ENCODE results near the gene PINK1. TPM values are rescaled to one million over a fixed set of nuclear protein-coding genes. Genes with fewer than 3 reads are reported as not detected.

Gene PINK1
- total RNA-seq (87.8 and 106 TPM in 2 replicates), polyA plus RNA-seq (36.9 and 51.9 TPM in 2 replicates), polyA minus RNA-seq (ENCODE audit: low replicate concordance) (28.7 and 41.0 TPM in 2 replicates)
- polyA plus RNA-seq (2012), result 49.2 and 62.7 TPM in 2 replicates

DNA sequence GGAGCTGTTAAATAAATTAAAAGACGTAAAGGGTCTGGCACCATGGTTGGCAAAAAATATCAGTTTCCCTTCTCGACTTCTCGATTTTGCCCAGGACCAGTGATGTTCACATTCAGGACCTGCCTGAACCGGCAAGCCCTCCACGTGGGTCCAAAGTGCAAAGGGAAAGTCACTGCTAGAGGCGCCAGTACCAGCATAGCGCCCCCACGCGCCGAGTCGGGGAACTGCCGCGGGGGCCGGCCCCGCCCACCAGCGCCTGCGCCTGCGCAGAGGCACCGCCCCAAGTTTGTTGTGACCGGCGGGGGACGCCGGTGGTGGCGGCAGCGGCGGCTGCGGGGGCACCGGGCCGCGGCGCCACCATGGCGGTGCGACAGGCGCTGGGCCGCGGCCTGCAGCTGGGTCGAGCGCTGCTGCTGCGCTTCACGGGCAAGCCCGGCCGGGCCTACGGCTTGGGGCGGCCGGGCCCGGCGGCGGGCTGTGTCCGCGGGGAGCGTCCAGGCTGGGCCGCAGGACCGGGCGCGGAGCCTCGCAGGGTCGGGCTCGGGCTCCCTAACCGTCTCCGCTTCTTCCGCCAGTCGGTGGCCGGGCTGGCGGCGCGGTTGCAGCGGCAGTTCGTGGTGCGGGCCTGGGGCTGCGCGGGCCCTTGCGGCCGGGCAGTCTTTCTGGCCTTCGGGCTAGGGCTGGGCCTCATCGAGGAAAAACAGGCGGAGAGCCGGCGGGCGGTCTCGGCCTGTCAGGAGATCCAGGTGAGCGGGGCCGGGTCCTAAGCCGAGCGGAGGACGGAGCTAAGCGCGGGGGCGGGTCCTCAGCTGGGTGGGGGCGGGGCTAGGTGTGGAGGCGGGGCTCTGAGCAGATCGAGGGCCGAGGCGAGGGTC lies at the start of gene PINK1:
Gene PINK1 (plus strand): TSS at position 269 of the 875 bp plus-strand sequence. CDS start 91 bp downstream, at position 360.
- TF ChIP-seq, protein P1, sequence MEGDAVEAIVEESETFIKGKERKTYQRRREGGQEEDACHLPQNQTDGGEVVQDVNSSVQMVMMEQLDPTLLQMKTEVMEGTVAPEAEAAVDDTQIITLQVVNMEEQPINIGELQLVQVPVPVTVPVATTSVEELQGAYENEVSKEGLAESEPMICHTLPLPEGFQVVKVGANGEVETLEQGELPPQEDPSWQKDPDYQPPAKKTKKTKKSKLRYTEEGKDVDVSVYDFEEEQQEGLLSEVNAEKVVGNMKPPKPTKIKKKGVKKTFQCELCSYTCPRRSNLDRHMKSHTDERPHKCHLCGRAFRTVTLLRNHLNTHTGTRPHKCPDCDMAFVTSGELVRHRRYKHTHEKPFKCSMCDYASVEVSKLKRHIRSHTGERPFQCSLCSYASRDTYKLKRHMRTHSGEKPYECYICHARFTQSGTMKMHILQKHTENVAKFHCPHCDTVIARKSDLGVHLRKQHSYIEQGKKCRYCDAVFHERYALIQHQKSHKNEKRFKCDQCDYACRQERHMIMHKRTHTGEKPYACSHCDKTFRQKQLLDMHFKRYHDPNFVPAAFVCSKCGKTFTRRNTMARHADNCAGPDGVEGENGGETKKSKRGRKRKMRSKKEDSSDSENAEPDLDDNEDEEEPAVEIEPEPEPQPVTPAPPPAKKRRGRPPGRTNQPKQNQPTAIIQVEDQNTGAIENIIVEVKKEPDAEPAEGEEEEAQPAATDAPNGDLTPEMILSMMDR (conservative IDR thresholded peaks at IDR 0.05 in 1 of 2, IDR thresholded peaks at IDR 0.05 in 1 of 2; ENCODE audit: low read depth in 1 of 2, low read length in 2 of 2), result peak; percentile 75 to 82
- no peak for TF ChIP-seq EZH2 (IDR thresholded peaks at IDR 0.05; ENCODE audit: low read length, missing control alignments)
- H3K79me2 ChIP-seq (ENCODE audit: control insufficient read depth, insufficient read depth, low read length), result no peaks in the 10 kb centered on the region
- no peaks in the 10 kb centered on the region for H4K20me1 ChIP-seq (ENCODE audit: control insufficient read depth, extremely low read depth, insufficient read depth, low read length)
- no peaks in the 10 kb centered on the region for H3K27me3 ChIP-seq (ENCODE audit: control insufficient read depth, insufficient read depth, low read length)
- no peaks in the 10 kb centered on the region for H3K9me3 ChIP-seq (ENCODE audit: control insufficient read depth, insufficient read depth, low read depth, low read length)
- peak within 1 kb of the TSS; percentile 83 for H2AFZ ChIP-seq (ENCODE audit: low read length)
- H3K36me3 ChIP-seq (ENCODE audit: control insufficient read depth, insufficient read depth, low read length), result no peaks in the 10 kb centered on the region
- H3K4me3 ChIP-seq (replicated peaks in 1 of 4; ENCODE audit: control extremely low read depth in 1 of 4, insufficient read depth in 1 of 4, low read depth in 3 of 4, low read length in 4 of 4), result peak within 1 kb of the TSS; percentile 79 to 96 (median 86)
- peak within 1 kb of the TSS; percentile 100 for H3K4me2 ChIP-seq (ENCODE audit: extremely low read depth, insufficient read depth, low read length)
- peaks cover 4% of the 10 kb centered on the region for H3K4me1 ChIP-seq (ENCODE audit: control insufficient read depth, extremely low read depth, insufficient read depth, low read length)
- H3K27ac ChIP-seq (ENCODE audit: insufficient read depth, low read length), result peak within 1 kb of the TSS; percentile 65
- H3K9ac ChIP-seq (ENCODE audit: insufficient read depth, low read length), result peak within 1 kb of the TSS; percentile 79
- peak; percentile 62 to 66 for DNase-seq (ENCODE audit: low read depth in 2 of 2)

DNA sequence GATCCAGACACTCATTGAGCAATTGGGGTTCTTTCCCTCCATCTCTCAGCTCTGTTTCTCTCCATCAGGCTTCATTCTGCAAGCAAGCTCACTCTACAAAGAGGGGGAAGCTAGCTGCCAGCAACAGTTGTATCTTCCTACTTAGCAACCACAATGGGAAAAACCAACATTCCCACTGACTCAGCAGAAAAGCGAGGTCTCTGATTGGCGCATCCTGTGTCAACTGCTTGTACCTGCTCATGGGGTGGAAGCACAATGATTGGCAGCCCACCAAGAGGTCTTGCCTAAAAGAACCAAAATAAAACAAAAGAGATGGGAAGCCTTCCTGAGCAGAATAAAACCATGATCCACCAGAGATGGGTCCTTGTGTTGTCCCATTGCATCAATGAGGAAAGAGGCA lies 48.4 kb upstream of the PINK1 start:
- Histone ChIP-seq H3K9me3 (ENCODE audit: control insufficient read depth, insufficient read depth, low read depth, low read length) (no peaks in the 10 kb centered on the region), H3K79me2 (ENCODE audit: control insufficient read depth, insufficient read depth, low read length) (no peaks in the 10 kb centered on the region), H3K4me1 (ENCODE audit: control insufficient read depth, extremely low read depth, insufficient read depth, low read length) (peaks cover 12% of the 10 kb centered on the region), H3K27ac (ENCODE audit: insufficient read depth, low read length) (no peak overlapping the region), H3K9ac (ENCODE audit: insufficient read depth, low read length) (no peak overlapping the region), H3K27me3 (ENCODE audit: control insufficient read depth, insufficient read depth, low read length) (no peaks in the 10 kb centered on the region), H4K20me1 (ENCODE audit: control insufficient read depth, extremely low read depth, insufficient read depth, low read length) (no peaks in the 10 kb centered on the region), H2AFZ (ENCODE audit: low read length) (no peak overlapping the region), H3K4me2 (ENCODE audit: extremely low read depth, insufficient read depth, low read length) (no peak overlapping the region), H3K4me3 (replicated peaks in 1 of 4; ENCODE audit: control extremely low read depth in 1 of 4, insufficient read depth in 1 of 4, low read depth in 3 of 4, low read length in 4 of 4) (no peak overlapping the region), H3K36me3 (ENCODE audit: control insufficient read depth, insufficient read depth, low read length) (no peaks in the 10 kb centered on the region)
- DNase-seq (ENCODE audit: low read depth in 2 of 2), result peak in 1 of 2 donors; percentile 50
- no peak for TF ChIP-seq EZH2 (IDR thresholded peaks at IDR 0.05; ENCODE audit: low read length, missing control alignments)
- TF ChIP-seq, protein P1 (conservative IDR thresholded peaks at IDR 0.05 in 1 of 2, IDR thresholded peaks at IDR 0.05 in 1 of 2; ENCODE audit: low read depth in 1 of 2, low read length in 2 of 2), result no peak

DNA sequence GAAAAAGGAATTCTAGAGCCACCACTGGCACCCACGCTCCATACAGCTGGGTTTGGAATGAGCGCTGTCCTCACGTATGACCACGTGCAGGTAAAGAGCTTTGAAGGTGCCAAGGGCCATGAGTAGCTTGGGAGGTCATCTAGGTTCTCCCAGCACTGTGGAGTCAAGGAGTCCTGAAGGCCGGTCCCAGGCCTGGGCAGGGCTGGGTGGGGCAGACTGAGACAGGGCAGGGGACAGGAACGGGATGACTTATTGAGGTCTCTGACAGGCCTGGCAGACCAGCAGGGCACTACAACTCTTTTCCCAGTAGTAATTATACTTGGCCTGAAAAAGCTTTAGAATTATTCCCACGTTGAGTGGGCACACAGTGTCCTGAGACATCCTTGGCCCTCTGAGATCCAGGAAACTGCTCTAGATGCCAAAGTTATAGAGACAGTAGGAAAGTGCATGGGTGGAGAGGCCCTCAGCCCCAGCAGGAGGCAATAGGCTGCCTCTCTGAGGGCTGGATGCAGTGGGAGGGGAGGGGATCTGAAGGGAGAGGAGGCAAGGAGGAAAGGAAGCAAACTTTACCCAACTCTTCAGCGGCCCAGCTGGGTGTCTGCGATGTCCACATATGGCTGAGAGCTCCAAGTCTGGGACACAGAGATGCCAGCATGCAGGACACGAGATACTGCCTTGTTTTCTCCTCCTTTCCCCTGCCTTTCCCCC lies 46.2 kb upstream of the PINK1 start:
- no peak overlapping the region for H2AFZ ChIP-seq (ENCODE audit: low read length)
- no peaks in the 10 kb centered on the region for H3K9me3 ChIP-seq (ENCODE audit: control insufficient read depth, insufficient read depth, low read depth, low read length)
- no peaks in the 10 kb centered on the region for H4K20me1 ChIP-seq (ENCODE audit: control insufficient read depth, extremely low read depth, insufficient read depth, low read length)
- H3K27me3 ChIP-seq (ENCODE audit: control insufficient read depth, insufficient read depth, low read length), result no peaks in the 10 kb centered on the region
- H3K79me2 ChIP-seq (ENCODE audit: control insufficient read depth, insufficient read depth, low read length), result no peaks in the 10 kb centered on the region
- no peaks in the 10 kb centered on the region for H3K36me3 ChIP-seq (ENCODE audit: control insufficient read depth, insufficient read depth, low read length)
- H3K27ac ChIP-seq (ENCODE audit: insufficient read depth, low read length), result no peak overlapping the region
- H3K4me1 ChIP-seq (ENCODE audit: control insufficient read depth, extremely low read depth, insufficient read depth, low read length), result peaks cover 19% of the 10 kb centered on the region
- no peak for TF ChIP-seq EZH2 (IDR thresholded peaks at IDR 0.05; ENCODE audit: low read length, missing control alignments)
- TF ChIP-seq, protein P1 (conservative IDR thresholded peaks at IDR 0.05 in 1 of 2, IDR thresholded peaks at IDR 0.05 in 1 of 2; ENCODE audit: low read depth in 1 of 2, low read length in 2 of 2), result no peak
- DNase-seq (ENCODE audit: low read depth in 2 of 2), result no peak
- H3K4me3 ChIP-seq (replicated peaks in 1 of 4; ENCODE audit: control extremely low read depth in 1 of 4, insufficient read depth in 1 of 4, low read depth in 3 of 4, low read length in 4 of 4), result no peak overlapping the region
- no peak overlapping the region for H3K4me2 ChIP-seq (ENCODE audit: extremely low read depth, insufficient read depth, low read length)
- no peak overlapping the region for H3K9ac ChIP-seq (ENCODE audit: insufficient read depth, low read length)
